ENCODE measurements around the gene MYLK3.
"Not testable (repeated sequence)": the region's sequence is repeated elsewhere in the genome, so short reads cannot be mapped to it uniquely, and the experiment has no call there.

MYLK3 gene

GRCh38 chr16:46686815-46687473 is 61.2 kb downstream of the MYLK3 start:
- no peak for TF ChIP-seq CTCF (IDR thresholded peaks at IDR 0.05; ENCODE audit: low read depth, low read length)
- no peak for DNase-seq (ENCODE audit: extremely low read depth, low read depth)

GRCh38 chr16:46681867-46682266 is 66.3 kb downstream of the MYLK3 start:
- DNase-seq (ENCODE audit: extremely low read depth, low read depth) = not testable (repeated sequence)

GRCh38 chr16:46677943-46678342 is 70.2 kb downstream of the MYLK3 start:
- DNase-seq (ENCODE audit: extremely low read depth, low read depth) = not testable (repeated sequence)

- TF ChIP-seq CTCF (IDR thresholded peaks at IDR 0.05; ENCODE audit: low read depth, low read length) = peak; percentile 95
These were observed 74.7 kb downstream of the MYLK3 start for GRCh38 chr16:46673320-46674013.

GRCh38 chr16:46662123-46662522 is 86.0 kb downstream of the MYLK3 start:
- no peak for DNase-seq (ENCODE audit: extremely low read depth, low read depth)
- TF ChIP-seq CTCF (IDR thresholded peaks at IDR 0.05; ENCODE audit: low read depth, low read length) = no peak

More at GRCh38 chr16:46673320-46674013, 74.7 kb downstream of the MYLK3 start:
- no peak for DNase-seq (ENCODE audit: extremely low read depth, low read depth)

- TF ChIP-seq CTCF (IDR thresholded peaks at IDR 0.05; ENCODE audit: low read depth, low read length) = no peak
- DNase-seq (ENCODE audit: extremely low read depth, low read depth) = no peak
These were observed 89.2 kb downstream of the MYLK3 start for GRCh38 chr16:46658925-46659324.

Measured in AG09319 (cell line).